ENCODE measurements around the gene RNF186.

- TF ChIP-seq CTCF (IDR thresholded peaks at IDR 0.05; ENCODE audit: low read depth, low read length, poor library complexity, severe bottlenecking) (no peak), EZH2phosphoT487 (IDR thresholded peaks at IDR 0.05; ENCODE audit: borderline replicate concordance, low read length) (no peak)
These were observed 35.1 kb upstream of the RNF186 start for GRCh38 chr1:19850214-19850613.
